IPS-18a (cell line): ENCODE measurements around the gene DDR1.
"Not testable (repeated sequence)": the region's sequence is repeated elsewhere in the genome, so short reads cannot be mapped to it uniquely, and the experiment has no call there.

Experiments
- H3K27ac ChIP-seq: one replicate; pipeline ENCODE4 v1.5.1; 2013; ENCODE audit warnings: low read length
- H3K27me3 ChIP-seq: one replicate; pipeline ENCODE4 v1.6.1; 2013; ENCODE audit warnings: mild to moderate bottlenecking, low read length; ENCODE audit not compliant: control insufficient read depth, insufficient read depth
- H3K36me3 ChIP-seq: one replicate; pipeline ENCODE4 v1.6.1; 2013; ENCODE audit warnings: low read depth, low read length; ENCODE audit not compliant: control insufficient read depth
- H3K4me1 ChIP-seq: one replicate; pipeline ENCODE4 v1.6.1; 2013; ENCODE audit warnings: low read depth, low read length; ENCODE audit not compliant: control insufficient read depth
- H3K4me3 ChIP-seq: one replicate; pipeline ENCODE4 v1.5.1; 2013; ENCODE audit warnings: low read length
- H3K9ac ChIP-seq: one replicate; pipeline ENCODE4 v1.6.1; 2013; ENCODE audit warnings: mild to moderate bottlenecking, low read length, moderate library complexity
- H3K9me3 ChIP-seq: one replicate; pipeline ENCODE4 v1.6.1; 2013; ENCODE audit warnings: low read depth, low read length; ENCODE audit not compliant: control insufficient read depth

The DDR1 gene

GRCh38 chr6:30873795-30874194 is 10.5 kb upstream of the DDR1 start:
- H3K9ac ChIP-seq, H3K4me3 ChIP-seq, H3K27ac ChIP-seq, H3K36me3 ChIP-seq, H3K27me3 ChIP-seq: not testable (repeated sequence)
- H3K4me1 ChIP-seq: peaks cover 17% of the 10 kb centered on the region
- peaks cover 21% of the 10 kb centered on the region for H3K9me3 ChIP-seq

GRCh38 chr6:30875244-30876038 is 8.9 kb upstream of the DDR1 start:
- no peaks in the 10 kb centered on the region for H3K27me3 ChIP-seq
- H3K9me3 ChIP-seq: peaks cover 15% of the 10 kb centered on the region
- H3K36me3 ChIP-seq: no peaks in the 10 kb centered on the region
- no peak overlapping the region for H3K9ac ChIP-seq
- H3K4me3 ChIP-seq: no peak overlapping the region
- peaks cover 26% of the 10 kb centered on the region for H3K4me1 ChIP-seq
- no peak overlapping the region for H3K27ac ChIP-seq

- H3K27me3 ChIP-seq: no peaks in the 10 kb centered on the region
- H3K27ac ChIP-seq: no peak overlapping the region
- no peak overlapping the region for H3K9ac ChIP-seq
- H3K4me1 ChIP-seq: peaks cover 28% of the 10 kb centered on the region
- no peaks in the 10 kb centered on the region for H3K36me3 ChIP-seq
- peaks cover 9% of the 10 kb centered on the region for H3K9me3 ChIP-seq
- no peak overlapping the region for H3K4me3 ChIP-seq
These were observed 8.1 kb upstream of the DDR1 start for GRCh38 chr6:30876039-30876730.

- Histone ChIP-seq H3K9me3 (peaks cover under 1% of the 10 kb centered on the region), H3K9ac (peak overlapping the region; percentile 16), H3K27ac (no peak overlapping the region), H3K4me3 (peak overlapping the region; percentile 12), H3K4me1 (peaks cover 43% of the 10 kb centered on the region), H3K36me3 (no peaks in the 10 kb centered on the region), H3K27me3 (no peaks in the 10 kb centered on the region)
These were observed 6.7 kb upstream of the DDR1 start for GRCh38 chr6:30877419-30878262.

- Histone ChIP-seq H3K4me3 (peak overlapping the region; percentile 89), H3K36me3 (no peaks in the 10 kb centered on the region), H3K9me3 (no peaks in the 10 kb centered on the region), H3K9ac (peak overlapping the region; percentile 74), H3K27me3 (no peaks in the 10 kb centered on the region), H3K27ac (peak overlapping the region; percentile 33), H3K4me1 (peaks cover 51% of the 10 kb centered on the region)
These were observed 4.5 kb upstream of the DDR1 start for GRCh38 chr6:30879684-30880427.

- Histone ChIP-seq H3K4me1 (peaks cover 61% of the 10 kb centered on the region), H3K27ac (peak overlapping the region; percentile 77), H3K27me3 (no peaks in the 10 kb centered on the region), H3K9me3 (no peaks in the 10 kb centered on the region), H3K4me3 (peak overlapping the region; percentile 89), H3K36me3 (no peaks in the 10 kb centered on the region), H3K9ac (peak overlapping the region; percentile 74)
These were observed 3.5 kb upstream of the DDR1 start for GRCh38 chr6:30880698-30881252.

- H3K9me3 ChIP-seq: no peaks in the 10 kb centered on the region
- H3K9ac ChIP-seq: peak overlapping the region; percentile 74
- peaks cover 65% of the 10 kb centered on the region for H3K4me1 ChIP-seq
- no peaks in the 10 kb centered on the region for H3K36me3 ChIP-seq
- H3K4me3 ChIP-seq: peak overlapping the region; percentile 89
- no peaks in the 10 kb centered on the region for H3K27me3 ChIP-seq
- peak overlapping the region; percentile 83 for H3K27ac ChIP-seq
These were observed 2.7 kb upstream of the DDR1 start for GRCh38 chr6:30881392-30882203.

GRCh38 chr6:30882204-30882758 is 2.0 kb upstream of the DDR1 start:
- peak overlapping the region; percentile 83 for H3K27ac ChIP-seq
- peak overlapping the region; percentile 89 for H3K4me3 ChIP-seq
- no peaks in the 10 kb centered on the region for H3K36me3 ChIP-seq
- no peaks in the 10 kb centered on the region for H3K9me3 ChIP-seq
- peaks cover 69% of the 10 kb centered on the region for H3K4me1 ChIP-seq
- peak overlapping the region; percentile 74 for H3K9ac ChIP-seq
- no peaks in the 10 kb centered on the region for H3K27me3 ChIP-seq

GRCh38 chr6:30882759-30883684 is 1.3 kb upstream of the DDR1 start:
- Histone ChIP-seq H3K4me3 (peak overlapping the region; percentile 89), H3K27me3 (no peaks in the 10 kb centered on the region), H3K27ac (peak overlapping the region; percentile 87)

More at GRCh38 chr6:30882759-30883684, 1.3 kb upstream of the DDR1 start:
- peaks cover 61% of the 10 kb centered on the region for H3K4me1 ChIP-seq
- H3K9me3 ChIP-seq: no peaks in the 10 kb centered on the region
- H3K9ac ChIP-seq: peak overlapping the region; percentile 74
- H3K36me3 ChIP-seq: no peaks in the 10 kb centered on the region
